Subcutaneous abdominal adipose tissue (tissue), 5 donors: ENCODE results near the gene MTFP1.
"Not testable (repeated sequence)": the region's sequence is repeated elsewhere in the genome, so short reads cannot be mapped to it uniquely, and the experiment has no call there.

Experiments
- H3K27ac ChIP-seq: one replicate; pipeline ENCODE4 v1.7.0; 2013; ENCODE audit warnings: low read depth, mild to moderate bottlenecking, inconsistent platforms, low read length, moderate library complexity
- H3K27me3 ChIP-seq, 5 donors: one replicate each; pipeline ENCODE4 v1.7.0; 2013; ENCODE audit warnings: low read length in 5 of 5, inconsistent platforms in 1 of 5; ENCODE audit not compliant: control insufficient read depth in 5 of 5, insufficient read depth in 4 of 5
- H3K36me3 ChIP-seq, 5 donors: one replicate each; pipeline ENCODE4 v1.7.0; 2013; ENCODE audit warnings: low read length in 5 of 5; ENCODE audit not compliant: control insufficient read depth in 5 of 5, insufficient read depth in 5 of 5
- H3K4me1 ChIP-seq, 5 donors: one replicate each; pipeline ENCODE4 v1.7.0; 2013; ENCODE audit warnings: low read length in 5 of 5, mild to moderate bottlenecking in 3 of 5, moderate library complexity in 1 of 5; ENCODE audit not compliant: control insufficient read depth in 5 of 5, insufficient read depth in 5 of 5
- H3K4me3 ChIP-seq, 5 donors: one replicate each; pipeline ENCODE4 v1.7.0; 2013; ENCODE audit warnings: low read length in 5 of 5, low read depth in 1 of 5
- H3K9ac ChIP-seq, 5 donors: one replicate each; pipeline ENCODE4 v1.7.0; 2013; ENCODE audit warnings: low read length in 5 of 5, mild to moderate bottlenecking in 4 of 5, moderate library complexity in 3 of 5
- H3K9me3 ChIP-seq, 5 donors: one replicate each; pipeline ENCODE4 v1.7.0; 2013; ENCODE audit warnings: low read length in 5 of 5; ENCODE audit not compliant: control insufficient read depth in 5 of 5
- donor health status: healthy.
- donor health status: healthy.
- donor health status: healthy.
- donor health status: healthy.
- donor health status: healthy.

Gene MTFP1

DNA sequence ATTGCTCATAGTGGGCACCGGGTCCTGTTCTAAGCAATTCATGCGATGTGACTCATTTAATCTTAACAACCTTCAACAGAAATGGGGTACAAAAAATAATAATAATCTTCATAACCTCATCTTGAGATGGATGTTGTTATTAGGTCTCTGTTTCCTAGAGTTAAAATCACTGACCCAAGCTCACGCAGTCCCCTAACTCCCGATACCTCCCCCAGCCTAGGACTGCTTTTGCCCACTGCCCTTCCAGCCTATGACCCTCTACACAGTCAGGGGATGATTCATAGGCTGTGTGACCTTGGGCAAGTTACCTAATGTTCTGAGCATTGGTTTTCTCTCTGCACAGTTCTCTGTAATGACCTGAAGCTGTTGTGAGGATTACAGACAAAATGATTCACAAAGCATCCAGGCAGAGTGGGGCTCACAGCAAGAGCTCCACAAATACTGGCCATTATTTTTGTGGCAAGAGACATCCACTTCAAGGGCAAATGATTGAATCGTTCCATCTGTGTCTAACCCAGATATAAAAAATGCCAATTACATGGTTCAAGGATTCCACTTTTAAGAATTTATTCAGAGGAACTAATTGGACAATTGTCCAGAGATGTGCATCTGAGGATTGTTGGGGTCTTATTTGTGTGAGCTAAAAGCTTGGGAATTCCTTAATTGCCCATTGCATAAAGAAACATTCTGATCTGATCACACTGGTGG is 20.0 kb downstream of the MTFP1 start:
- peaks cover 0 to 4% (median 0%) of the 10 kb centered on the region in 5 donors for H3K4me1 ChIP-seq
- H3K27me3 ChIP-seq: peaks cover 0 to 15% (median 6%) of the 10 kb centered on the region in 5 donors
- no peaks in the 10 kb centered on the region for H3K9me3 ChIP-seq
- no peak overlapping the region for H3K27ac ChIP-seq
- no peaks in the 10 kb centered on the region for H3K36me3 ChIP-seq
- no peak overlapping the region for H3K9ac ChIP-seq
- H3K4me3 ChIP-seq: no peak overlapping the region

DNA sequence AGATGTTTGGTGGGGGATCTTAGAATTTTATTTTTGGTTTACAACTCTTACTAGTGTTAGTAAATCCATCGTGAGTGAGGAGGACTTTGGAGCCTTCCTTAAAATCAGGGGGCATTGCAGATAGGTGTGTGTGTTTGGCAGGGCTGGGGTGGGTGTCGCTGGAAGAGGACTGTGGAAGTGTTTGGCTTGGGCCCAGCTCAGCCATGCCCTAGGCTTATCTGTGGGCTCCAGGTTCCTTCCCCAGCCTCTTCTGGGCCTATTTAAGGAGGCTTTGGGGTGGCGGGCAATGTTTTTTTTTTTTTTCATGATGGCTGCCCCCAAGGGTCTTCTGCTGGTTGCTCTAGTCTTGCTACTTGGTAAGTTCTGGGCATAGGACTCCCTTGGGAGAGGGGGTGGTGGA is 22.1 kb downstream of the MTFP1 start:
- Histone ChIP-seq H3K9ac (no peak overlapping the region), H3K27ac (no peak overlapping the region), H3K4me3 (no peak overlapping the region), H3K36me3 (no peaks in the 10 kb centered on the region), H3K9me3 (no peaks in the 10 kb centered on the region), H3K4me1 (peaks cover 0 to 4% (median 0%) of the 10 kb centered on the region in 5 donors), H3K27me3 (peaks cover 0 to 17% (median 12%) of the 10 kb centered on the region in 5 donors)

DNA sequence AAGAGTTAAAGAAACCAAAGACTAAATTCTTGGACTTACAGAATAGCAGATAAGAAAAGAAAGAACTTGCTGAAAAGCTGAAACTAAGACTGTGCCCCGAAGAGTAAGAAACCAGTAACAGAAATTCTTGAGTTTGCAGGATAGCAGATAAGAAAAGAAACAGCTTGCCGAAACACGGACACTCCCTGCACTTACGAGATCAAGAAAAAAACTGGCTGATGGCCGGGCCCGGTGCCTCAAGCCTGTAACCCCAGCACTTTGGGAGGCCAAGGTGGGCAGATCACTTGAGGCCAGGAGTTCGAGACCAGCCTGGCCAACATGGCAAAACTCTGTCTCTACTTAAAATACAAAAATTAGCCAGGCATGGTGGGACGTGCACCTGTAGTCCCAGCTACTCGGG is 25.9 kb downstream of the MTFP1 start:
- H3K27me3 ChIP-seq: peaks cover 3 to 15% (median 7%) of the 10 kb centered on the region in 5 donors
- H3K36me3 ChIP-seq, H3K4me1 ChIP-seq, H3K27ac ChIP-seq, H3K9me3 ChIP-seq, H3K9ac ChIP-seq, H3K4me3 ChIP-seq: not testable (repeated sequence)

DNA sequence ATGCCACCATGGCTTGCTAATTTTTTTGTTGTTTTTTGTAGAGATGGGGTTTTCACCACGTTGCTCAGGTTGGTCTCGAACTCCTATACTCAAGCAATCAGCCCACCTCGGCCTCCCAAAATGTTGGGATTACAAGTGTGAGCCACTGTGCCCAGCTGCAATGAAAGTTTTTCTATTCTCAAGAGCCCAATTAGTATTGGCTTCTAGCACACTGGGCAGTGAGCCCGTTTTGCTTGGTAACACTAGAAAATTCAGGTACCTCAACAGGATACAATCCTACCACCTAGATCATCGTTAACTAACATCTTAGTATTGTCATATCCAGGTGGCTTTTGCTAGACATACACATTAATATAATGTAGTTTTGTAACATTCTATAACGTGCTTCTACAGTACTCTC is 27.3 kb downstream of the MTFP1 start:
- H3K9me3 ChIP-seq: no peaks in the 10 kb centered on the region

DNA sequence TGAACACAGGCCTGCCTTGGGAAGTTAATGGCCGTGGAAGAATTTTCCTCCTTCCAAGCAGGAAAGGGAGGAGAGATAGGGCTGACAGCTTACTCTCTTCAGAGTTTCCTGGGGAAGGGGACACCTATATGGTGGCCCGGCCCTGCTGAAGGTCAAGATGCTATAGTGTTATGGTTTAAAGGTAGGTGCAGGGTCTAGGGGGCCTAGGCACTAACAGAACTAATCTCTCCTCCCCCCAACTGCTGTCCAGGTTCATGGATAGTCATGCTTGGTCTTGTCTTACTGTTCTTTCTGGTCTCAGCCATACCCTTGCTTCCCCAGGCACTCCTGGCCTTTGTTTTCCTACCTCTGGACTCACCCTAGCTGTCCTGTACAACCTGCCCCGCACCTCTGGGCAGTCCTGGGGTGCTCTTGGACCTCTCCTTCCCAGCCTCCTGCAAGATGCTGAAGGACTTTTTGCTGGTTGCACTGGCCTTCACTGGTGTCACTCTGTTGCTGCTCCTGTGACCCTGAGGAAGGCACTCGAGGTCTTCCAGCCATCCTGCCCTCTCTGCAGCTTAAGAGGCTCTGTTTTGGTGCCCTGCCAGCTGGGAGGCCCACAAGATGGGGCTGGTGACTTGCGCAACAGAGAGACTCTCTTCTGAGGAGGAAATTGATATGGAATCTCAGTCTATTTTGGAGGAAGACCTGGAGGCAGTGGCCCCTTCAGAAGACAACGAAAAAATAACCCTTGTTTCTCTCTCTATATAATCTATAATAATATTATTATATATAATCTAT is 28.4 kb downstream of the MTFP1 start:
- Histone ChIP-seq H3K4me1 (peaks cover 0 to 6% (median 0%) of the 10 kb centered on the region in 5 donors), H3K27ac (no peak overlapping the region), H3K36me3 (no peaks in the 10 kb centered on the region), H3K9ac (no peak overlapping the region), H3K9me3 (no peaks in the 10 kb centered on the region), H3K27me3 (peaks cover 0 to 13% (median 11%) of the 10 kb centered on the region in 5 donors), H3K4me3 (no peak overlapping the region)

More for the DNA sequence above, 27.3 kb downstream of the MTFP1 start:
- Histone ChIP-seq H3K4me3 (no peak overlapping the region), H3K9ac (no peak overlapping the region), H3K36me3 (no peaks in the 10 kb centered on the region), H3K27me3 (peaks cover 2 to 13% (median 8%) of the 10 kb centered on the region in 5 donors), H3K27ac (no peak overlapping the region), H3K4me1 (peaks cover 0 to 5% (median 0%) of the 10 kb centered on the region in 5 donors)

DNA sequence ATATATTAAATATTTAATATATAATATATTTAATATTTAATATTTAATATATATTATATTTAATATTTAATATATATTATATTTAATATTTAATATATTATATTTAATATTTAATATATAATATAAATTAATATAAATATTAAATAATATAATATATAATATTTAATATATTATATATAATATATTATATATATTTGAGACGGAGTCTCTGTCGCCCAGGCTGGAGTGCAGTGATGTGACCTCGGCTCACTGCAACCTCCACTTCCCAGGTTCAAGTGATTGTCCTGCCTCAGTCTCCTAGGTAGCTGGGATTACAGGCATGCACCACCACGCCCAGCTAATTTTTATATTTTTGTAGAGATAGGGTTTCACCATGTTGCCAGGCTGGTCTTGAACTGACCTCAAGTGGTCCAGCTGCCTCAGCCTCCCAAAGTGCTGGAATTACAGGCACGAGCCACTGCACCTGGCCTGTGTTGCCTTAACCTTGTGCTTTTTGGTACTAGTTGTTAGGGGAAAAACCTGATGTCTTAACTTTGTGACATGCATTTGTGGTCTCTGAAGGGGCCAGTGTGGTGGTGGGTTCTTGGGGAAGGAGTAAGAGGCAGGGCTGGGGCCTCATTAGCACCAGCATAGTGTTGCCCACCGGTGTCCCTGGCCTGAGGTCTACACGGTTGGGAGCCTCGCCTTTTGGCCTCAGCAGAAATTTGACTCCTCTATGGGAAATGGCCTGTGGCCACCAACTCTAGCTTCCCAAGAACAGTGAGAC is 29.7 kb downstream of the MTFP1 start:
- H3K4me3 ChIP-seq: no peak overlapping the region
- no peaks in the 10 kb centered on the region for H3K9me3 ChIP-seq
- no peak overlapping the region for H3K9ac ChIP-seq
- H3K36me3 ChIP-seq: no peaks in the 10 kb centered on the region
- peaks cover 0 to 6% (median 0%) of the 10 kb centered on the region in 5 donors for H3K4me1 ChIP-seq
- peaks cover 4 to 22% (median 12%) of the 10 kb centered on the region in 5 donors for H3K27me3 ChIP-seq
- no peak overlapping the region for H3K27ac ChIP-seq

DNA sequence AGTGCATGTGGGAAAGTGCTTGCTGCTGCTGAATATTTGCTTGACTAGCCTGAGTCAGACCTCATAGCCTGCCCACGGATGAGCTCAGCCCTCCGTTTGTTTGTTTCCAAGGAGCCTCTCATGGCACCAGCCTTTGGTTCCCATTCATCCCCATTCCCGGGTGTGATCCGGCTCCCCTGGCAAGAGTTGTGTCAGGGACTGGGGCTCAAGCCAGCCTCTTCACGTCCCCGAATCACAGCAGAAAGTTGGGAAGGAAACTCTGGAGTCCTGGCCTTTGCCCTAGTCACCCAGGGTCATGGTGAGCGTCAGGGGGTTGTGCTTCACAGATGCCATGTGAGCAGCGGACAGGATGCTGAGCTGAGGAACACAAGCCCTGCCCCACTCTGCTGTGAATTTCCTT is 32.4 kb downstream of the MTFP1 start:
- Histone ChIP-seq H3K27me3 (peaks cover 0 to 22% (median 5%) of the 10 kb centered on the region in 5 donors), H3K9me3 (no peaks in the 10 kb centered on the region), H3K4me3 (no peak overlapping the region), H3K36me3 (no peaks in the 10 kb centered on the region), H3K4me1 (peaks cover 0 to 6% (median 0%) of the 10 kb centered on the region in 5 donors), H3K9ac (no peak overlapping the region), H3K27ac (no peak overlapping the region)

DNA sequence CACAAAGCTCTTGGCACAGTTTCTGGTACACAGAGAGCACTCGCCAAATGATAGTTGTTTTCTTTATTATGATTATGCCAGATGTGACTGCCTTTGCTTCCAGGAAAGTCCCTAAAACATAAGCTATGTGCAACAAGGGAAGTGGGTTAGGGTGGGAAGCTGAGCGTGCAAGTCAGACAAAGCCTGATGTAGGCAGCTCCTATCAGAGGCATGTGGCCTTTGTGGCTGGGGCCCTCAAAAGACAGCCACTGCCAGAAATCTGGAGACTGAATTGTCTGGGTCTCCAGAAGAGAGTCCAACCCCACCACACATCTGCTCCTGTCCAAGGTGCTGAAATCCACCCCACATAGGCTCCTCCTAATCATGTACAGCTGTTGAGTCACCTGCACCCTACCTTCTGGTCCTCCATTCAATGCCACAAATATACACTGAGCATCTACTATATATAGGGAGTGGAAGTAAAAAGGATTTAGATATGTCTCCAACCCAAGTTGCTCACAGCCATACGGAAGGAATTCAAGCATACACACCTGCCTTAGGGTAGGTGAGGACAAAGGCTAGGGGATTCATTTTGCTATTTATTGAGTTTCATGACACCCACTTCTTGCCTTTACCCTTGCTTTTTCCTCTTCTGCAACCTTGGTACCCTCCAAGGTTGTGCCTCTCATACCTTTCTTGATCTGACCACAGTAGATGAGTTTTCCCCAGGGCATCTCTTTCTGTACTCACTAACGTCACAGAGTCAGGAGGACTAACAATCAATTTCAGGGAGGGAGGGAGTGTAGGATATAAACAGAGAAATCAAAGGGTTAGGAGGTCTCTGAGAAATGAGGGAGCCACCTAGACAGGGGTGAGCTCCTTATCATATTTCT is 33.8 kb downstream of the MTFP1 start:
- Histone ChIP-seq H3K4me1 (peaks cover 0 to 6% (median 0%) of the 10 kb centered on the region in 5 donors), H3K9me3 (no peaks in the 10 kb centered on the region), H3K9ac (no peak overlapping the region), H3K4me3 (no peak overlapping the region), H3K36me3 (no peaks in the 10 kb centered on the region), H3K27ac (no peak overlapping the region), H3K27me3 (peaks cover 0 to 24% (median 5%) of the 10 kb centered on the region in 5 donors)

DNA sequence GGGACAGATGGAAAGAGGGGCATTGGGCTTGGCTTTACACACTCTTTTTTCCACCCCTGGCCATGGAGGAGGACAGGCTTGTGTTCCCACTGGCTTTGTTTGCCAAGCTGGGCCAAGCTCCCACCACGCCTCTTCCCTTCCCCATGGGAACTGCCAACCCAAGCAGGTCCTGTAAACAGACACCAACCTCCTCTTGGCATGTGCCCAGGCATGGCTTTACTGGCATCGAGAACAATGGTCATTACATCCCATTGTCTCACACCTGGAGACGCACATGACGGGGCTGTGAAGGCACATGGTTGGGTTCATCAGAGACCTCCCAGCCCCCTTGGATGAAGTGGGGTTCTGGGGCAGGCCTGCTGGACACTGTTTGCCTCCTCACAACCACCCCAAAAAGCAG is 34.6 kb downstream of the MTFP1 start:
- H3K9ac ChIP-seq: no peak overlapping the region
- no peaks in the 10 kb centered on the region for H3K9me3 ChIP-seq
- H3K36me3 ChIP-seq: no peaks in the 10 kb centered on the region
- no peak overlapping the region for H3K4me3 ChIP-seq
- H3K27ac ChIP-seq: no peak overlapping the region
- H3K27me3 ChIP-seq: peaks cover 0 to 27% (median 5%) of the 10 kb centered on the region in 5 donors
- H3K4me1 ChIP-seq: peaks cover 0 to 6% (median 0%) of the 10 kb centered on the region in 5 donors
